ENCODE measurements around the gene GRK4. TPM values are rescaled to one million over a fixed set of nuclear protein-coding genes. Genes with fewer than 3 reads are reported as not detected.

GRK4 gene
- total and polyA plus RNA-seq, 2 experiments from 2014 or later, result 5.8 to 6.5 TPM

GRCh38 chr4:3040452-3041191, 77.3 kb downstream of the GRK4 start:
- no peak for DNase-seq
- Histone ChIP-seq H3K27me3 (replicated peaks; ENCODE audit: insufficient read depth) (no peaks in the 10 kb centered on the region), H3K4me2 (ENCODE audit: unreplicated experiment) (no peak overlapping the region), H3K4me3 (peak overlapping the region; percentile 76), H3K9me2 (ENCODE audit: insufficient read depth) (no peaks in the 10 kb centered on the region), H2AFZ (peak overlapping the region; percentile 85), H3F3A (ENCODE audit: insufficient read depth) (no peaks in the 10 kb centered on the region), H3K4me1 (ENCODE audit: insufficient read depth) (peaks cover 10% of the 10 kb centered on the region; the same call in 1 of the 2 replicates), H3K36me3 (ENCODE audit: low read depth) (no peaks in the 10 kb centered on the region), H3K27ac (no peak overlapping the region), H4K20me1 (ENCODE audit: insufficient read depth) (no peaks in the 10 kb centered on the region), H3K79me2 (ENCODE audit: insufficient read depth) (no peaks in the 10 kb centered on the region), H3K9ac (peak overlapping the region; percentile 79; the same call in 1 of the 2 replicates), H3K9me3 (ENCODE audit: low read depth) (no peaks in the 10 kb centered on the region)
- TF ChIP-seq EZH2 (IDR thresholded peaks at IDR 0.05; ENCODE audit: insufficient read depth, poor library complexity, severe bottlenecking) (no peak), EZH2phosphoT487 (IDR thresholded peaks at IDR 0.05; ENCODE audit: insufficient read depth, low read depth) (no peak)
- 90 to 91% methylated on average over 23 to 28 of the region's 28 CpGs for WGBS, 2 experiments (ENCODE audit: low coverage in 1 of 2, low lambda C conversion rate in 2 of 2, missing lambda C conversion rate in 2 of 2)
- in situ Hi-C loops (cut with MboI), result no loop called here

DNA sequence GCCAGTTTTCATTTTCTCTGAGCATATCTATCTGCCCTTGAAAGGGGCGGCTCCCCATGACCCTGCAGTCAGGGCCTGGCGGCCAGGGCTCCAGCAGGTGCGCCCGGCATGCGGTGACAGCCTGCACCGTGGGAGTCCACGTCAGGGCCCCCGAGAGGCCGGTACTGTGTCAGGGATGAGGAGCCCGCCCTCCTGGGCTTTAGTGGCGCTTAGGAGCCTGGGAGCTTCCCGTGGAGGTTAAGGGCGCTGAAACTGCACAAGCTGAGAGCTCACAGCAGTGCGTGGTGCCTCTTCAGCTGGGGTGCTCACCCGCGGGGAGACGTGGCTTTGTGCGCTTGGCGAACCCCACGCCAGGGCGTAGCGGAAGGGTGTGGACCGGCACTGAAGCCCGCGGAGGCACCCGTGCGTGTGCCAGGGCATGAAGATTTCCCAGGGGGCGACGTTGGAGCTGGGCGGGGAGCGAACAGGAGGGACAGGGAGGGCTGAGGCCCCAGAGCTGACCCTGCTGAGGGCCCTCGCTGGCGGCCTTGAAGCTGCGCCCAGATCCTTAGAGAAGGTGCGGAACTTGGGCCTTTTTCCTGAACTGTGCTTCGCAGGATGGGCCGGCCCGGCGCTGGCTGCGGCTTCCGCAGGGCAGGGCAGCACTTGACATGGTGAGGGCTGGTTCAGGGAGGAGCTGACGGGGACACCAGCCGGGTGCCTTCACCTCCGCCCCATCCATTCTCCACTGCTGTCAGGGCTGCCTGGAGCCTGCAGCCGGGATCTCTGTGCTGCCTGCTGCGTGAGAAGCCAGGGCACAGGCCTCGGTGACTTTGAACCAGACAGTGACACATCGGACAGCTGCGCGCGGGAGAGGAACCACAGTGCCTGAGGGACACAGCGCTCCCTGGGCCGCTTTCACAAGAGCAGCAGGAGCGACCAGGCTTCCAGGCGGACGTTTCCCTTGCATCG, 78.1 kb downstream of the GRK4 start:
- no peaks in the 10 kb centered on the region for H3F3A ChIP-seq (ENCODE audit: insufficient read depth)
- peaks cover 10% of the 10 kb centered on the region; the same call in 1 of the 2 replicates for H3K4me1 ChIP-seq (ENCODE audit: insufficient read depth)
- H4K20me1 ChIP-seq (ENCODE audit: insufficient read depth), result no peaks in the 10 kb centered on the region
- H3K27ac ChIP-seq, result peak overlapping the region; percentile 63
- no peaks in the 10 kb centered on the region for H3K27me3 ChIP-seq (replicated peaks; ENCODE audit: insufficient read depth)
- H3K79me2 ChIP-seq (ENCODE audit: insufficient read depth), result no peaks in the 10 kb centered on the region
- TF ChIP-seq EZH2 (IDR thresholded peaks at IDR 0.05; ENCODE audit: insufficient read depth, poor library complexity, severe bottlenecking) (no peak), EZH2phosphoT487 (IDR thresholded peaks at IDR 0.05; ENCODE audit: insufficient read depth, low read depth) (no peak)
- H3K4me3 ChIP-seq, result peak overlapping the region; percentile 76
- 43 to 45% methylated on average over 46 to 56 of the region's 57 CpGs for WGBS, 2 experiments (ENCODE audit: low coverage in 1 of 2, low lambda C conversion rate in 2 of 2, missing lambda C conversion rate in 2 of 2)
- H3K9ac ChIP-seq, result peak overlapping the region; percentile 79
- H3K4me2 ChIP-seq (ENCODE audit: unreplicated experiment), result peak overlapping the region; percentile 81
- H2AFZ ChIP-seq, result peak overlapping the region; percentile 85
- H3K9me3 ChIP-seq (ENCODE audit: low read depth), result no peaks in the 10 kb centered on the region
- peak; percentile 80 for DNase-seq
- in situ Hi-C loops (cut with MboI), result no loop called here
- H3K9me2 ChIP-seq (ENCODE audit: insufficient read depth), result no peaks in the 10 kb centered on the region
- H3K36me3 ChIP-seq (ENCODE audit: low read depth), result no peaks in the 10 kb centered on the region

DNA sequence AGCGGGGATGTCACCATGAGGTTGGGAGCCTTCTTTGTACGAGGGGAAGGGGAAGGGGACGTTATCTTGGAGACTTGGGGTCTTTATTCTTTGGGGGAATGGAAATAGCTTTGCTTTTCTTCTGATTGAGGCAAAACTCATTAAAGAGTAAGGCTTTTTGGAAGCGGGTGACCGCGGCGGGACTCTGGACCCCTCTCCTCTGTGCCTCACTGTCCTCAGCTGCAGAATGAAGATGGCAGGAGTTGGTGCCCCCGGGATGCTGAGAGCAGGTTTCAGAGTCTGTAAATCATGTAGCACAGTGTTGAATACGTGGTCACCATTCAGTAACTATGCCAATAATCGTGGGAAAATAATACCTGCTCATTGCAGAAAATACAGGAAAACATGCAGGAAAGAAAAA, 78.9 kb downstream of the GRK4 start:
- H3K9ac ChIP-seq, result peak overlapping the region; percentile 79
- H3K4me2 ChIP-seq (ENCODE audit: unreplicated experiment), result peak overlapping the region; percentile 81
- H3K79me2 ChIP-seq (ENCODE audit: insufficient read depth), result no peaks in the 10 kb centered on the region
- H3K9me3 ChIP-seq (ENCODE audit: low read depth), result no peaks in the 10 kb centered on the region
- H3K4me3 ChIP-seq, result peak overlapping the region; percentile 76
- H3K36me3 ChIP-seq (ENCODE audit: low read depth), result no peaks in the 10 kb centered on the region
- H3K27me3 ChIP-seq (replicated peaks; ENCODE audit: insufficient read depth), result no peaks in the 10 kb centered on the region
- TF ChIP-seq EZH2phosphoT487 (IDR thresholded peaks at IDR 0.05; ENCODE audit: insufficient read depth, low read depth) (no peak), EZH2 (IDR thresholded peaks at IDR 0.05; ENCODE audit: insufficient read depth, poor library complexity, severe bottlenecking) (no peak)
- no peak for DNase-seq
- peak overlapping the region; percentile 85 for H2AFZ ChIP-seq
- in situ Hi-C loops (cut with MboI), result no loop called here
- H3F3A ChIP-seq (ENCODE audit: insufficient read depth), result no peaks in the 10 kb centered on the region
- H3K27ac ChIP-seq, result peak overlapping the region; percentile 63
- no peaks in the 10 kb centered on the region for H4K20me1 ChIP-seq (ENCODE audit: insufficient read depth)
- H3K4me1 ChIP-seq (ENCODE audit: insufficient read depth), result peaks cover 10% of the 10 kb centered on the region; the same call in 1 of the 2 replicates
- WGBS, 2 experiments (ENCODE audit: low coverage in 1 of 2, low lambda C conversion rate in 2 of 2, missing lambda C conversion rate in 2 of 2), result 36 to 42% methylated on average over 10 of the region's 10 CpGs
- no peaks in the 10 kb centered on the region for H3K9me2 ChIP-seq (ENCODE audit: insufficient read depth)

- Histone ChIP-seq H3F3A (ENCODE audit: insufficient read depth) (no peaks in the 10 kb centered on the region), H3K4me3 (no peak overlapping the region), H3K9me2 (ENCODE audit: insufficient read depth) (no peaks in the 10 kb centered on the region), H3K9me3 (ENCODE audit: low read depth) (no peaks in the 10 kb centered on the region), H3K36me3 (ENCODE audit: low read depth) (no peaks in the 10 kb centered on the region), H3K4me1 (ENCODE audit: insufficient read depth) (0 out of 2 replicates have a peak, but pooled peaks cover under 1% of the 10 kb centered on the region), H3K27ac (no peak overlapping the region), H3K9ac (no peak overlapping the region), H3K4me2 (ENCODE audit: unreplicated experiment) (no peak overlapping the region), H2AFZ (no peak overlapping the region), H3K27me3 (replicated peaks; ENCODE audit: insufficient read depth) (no peaks in the 10 kb centered on the region), H3K79me2 (ENCODE audit: insufficient read depth) (no peaks in the 10 kb centered on the region), H4K20me1 (ENCODE audit: insufficient read depth) (no peaks in the 10 kb centered on the region)
- 78 to 79% methylated on average over 11 of the region's 11 CpGs for WGBS, 2 experiments (ENCODE audit: low coverage in 1 of 2, low lambda C conversion rate in 2 of 2, missing lambda C conversion rate in 2 of 2)
- DNase-seq, result no peak
- TF ChIP-seq EZH2 (IDR thresholded peaks at IDR 0.05; ENCODE audit: insufficient read depth, poor library complexity, severe bottlenecking) (no peak), EZH2phosphoT487 (IDR thresholded peaks at IDR 0.05; ENCODE audit: insufficient read depth, low read depth) (no peak)
- in situ Hi-C loops (cut with MboI), result no loop called here
These were observed 80.1 kb downstream of the GRK4 start for GRCh38 chr4:3043282-3044020.

Measured in GM23248 (cell line).